SK-N-SH treated with all-trans-retinoic acid at 6 μM for 48 hours (cell line): Measurements from ENCODE around the gene BTLA.

Experiments
- ATAC-seq: fragments of 200-7000 bp; cut with Tn5 transposase; 3 replicates; pipeline ENCODE4 v1.9.1; 2020; ENCODE audit warnings: mild to moderate bottlenecking, moderate library complexity
- ARNTL ChIP-seq: fragments of 450-650 bp; formaldehyde crosslinking; IDR thresholded peaks from 2 replicates; pipeline ENCODE4 v1.5.0; 2020; ENCODE audit warnings: low read depth, mild to moderate bottlenecking, moderate library complexity, borderline replicate concordance
- BACH2 ChIP-seq: fragments of 250-450 bp; sonication (Bioruptor Pico); IDR thresholded peaks from 2 replicates; pipeline ENCODE4 v1.9.0; 2021; ENCODE audit warnings: mild to moderate bottlenecking, borderline replicate concordance
- CSDC2 ChIP-seq: fragments of 250-450 bp; sonication (Bioruptor Pico); IDR thresholded peaks from 2 replicates; pipeline ENCODE4 v1.5.0; 2020; ENCODE audit warnings: mild to moderate bottlenecking, moderate library complexity
- ESRRG ChIP-seq: fragments of 250-450 bp; sonication (Bioruptor Pico); IDR thresholded peaks from 2 replicates; pipeline ENCODE4 v1.6.1; 2021; ENCODE audit warnings: mild to moderate bottlenecking
- GLIS3 ChIP-seq: fragments of 250-450 bp; sonication (Bioruptor Pico); IDR thresholded peaks from 2 replicates; pipeline ENCODE4 v1.5.0; 2020; ENCODE audit warnings: mild to moderate bottlenecking, moderate library complexity
- ISL1 ChIP-seq: fragments of 250-450 bp; sonication (Bioruptor Pico); IDR thresholded peaks from 2 replicates; pipeline ENCODE4 v2.1.2; 2022; ENCODE audit warnings: mild to moderate bottlenecking, moderate library complexity
- OSR1 ChIP-seq: fragments of 250-450 bp; sonication (Bioruptor Pico); IDR thresholded peaks from 2 replicates; pipeline ENCODE4 v1.8.0; 2022; ENCODE audit warnings: moderate library complexity, mild to moderate bottlenecking, inconsistent platforms
- PATZ1 ChIP-seq: fragments of 250-450 bp; sonication (Bioruptor Pico); IDR thresholded peaks from 2 replicates; pipeline ENCODE4 v1.8.0; 2020; ENCODE audit warnings: mild to moderate bottlenecking, moderate library complexity, borderline replicate concordance
- PPARA ChIP-seq: fragments of 250-450 bp; sonication (Bioruptor Pico); IDR thresholded peaks from 2 replicates; pipeline ENCODE4 v1.5.0; 2020; ENCODE audit warnings: mild to moderate bottlenecking, borderline replicate concordance
- RARB ChIP-seq: fragments of 250-450 bp; sonication (Bioruptor Pico); IDR thresholded peaks from 2 replicates; pipeline ENCODE4 v1.8.0; 2021; ENCODE audit warnings: mild to moderate bottlenecking, moderate library complexity
- TCF4 ChIP-seq: fragments of 250-450 bp; sonication (Bioruptor Pico); IDR thresholded peaks from 2 replicates; pipeline ENCODE4 v1.8.0; 2021; ENCODE audit warnings: mild to moderate bottlenecking, moderate library complexity, borderline replicate concordance
- TOX ChIP-seq: fragments of 250-450 bp; sonication (Bioruptor Pico); IDR thresholded peaks from 2 replicates; pipeline ENCODE4 v1.8.0; 2021; ENCODE audit warnings: mild to moderate bottlenecking, moderate library complexity, borderline replicate concordance
- TSHZ2 ChIP-seq: fragments of 250-450 bp; sonication (Bioruptor Pico); IDR thresholded peaks from 2 replicates; pipeline ENCODE4 v1.5.0; 2020; ENCODE audit warnings: mild to moderate bottlenecking, moderate library complexity
- ZC3H10 ChIP-seq: fragments of 250-450 bp; sonication (Bioruptor Pico); IDR thresholded peaks from 2 replicates; pipeline ENCODE4 v1.5.1; 2021; ENCODE audit warnings: mild to moderate bottlenecking, moderate library complexity
- ZFP3 ChIP-seq: fragments of 250-450 bp; sonication (Bioruptor Pico); IDR thresholded peaks from 2 replicates; pipeline ENCODE4 v1.5.0; 2020; ENCODE audit warnings: mild to moderate bottlenecking, moderate library complexity
- ZFP30 ChIP-seq: fragments of 450-650 bp; formaldehyde crosslinking; IDR thresholded peaks from 2 replicates; pipeline ENCODE4 v1.5.0; 2022; ENCODE audit warnings: mild to moderate bottlenecking, moderate library complexity
- ZNF565 ChIP-seq: fragments of 450-650 bp; formaldehyde crosslinking; conservative IDR thresholded peaks from 2 replicates; pipeline ENCODE4 v1.5.0; 2020; ENCODE audit warnings: low read depth, mild to moderate bottlenecking, moderate library complexity
- ZNF8 ChIP-seq: fragments of 450-650 bp; formaldehyde crosslinking; IDR thresholded peaks from 2 replicates; pipeline ENCODE4 v1.5.0; 2020; ENCODE audit warnings: mild to moderate bottlenecking, moderate library complexity
- TF ChIP-seq, protein P1 (sequence below): fragments of 250-450 bp; sonication (Bioruptor Pico); IDR thresholded peaks from 2 replicates; pipeline ENCODE4 v1.8.0; 2021; ENCODE audit warnings: low read depth, mild to moderate bottlenecking, moderate library complexity, borderline replicate concordance
- TF ChIP-seq, protein P2 (sequence below): fragments of 250-450 bp; sonication (Bioruptor Pico); IDR thresholded peaks from 2 replicates; pipeline ENCODE4 v1.5.1; 2020; ENCODE audit warnings: low read depth, mild to moderate bottlenecking, moderate library complexity

The BTLA gene, protein sequence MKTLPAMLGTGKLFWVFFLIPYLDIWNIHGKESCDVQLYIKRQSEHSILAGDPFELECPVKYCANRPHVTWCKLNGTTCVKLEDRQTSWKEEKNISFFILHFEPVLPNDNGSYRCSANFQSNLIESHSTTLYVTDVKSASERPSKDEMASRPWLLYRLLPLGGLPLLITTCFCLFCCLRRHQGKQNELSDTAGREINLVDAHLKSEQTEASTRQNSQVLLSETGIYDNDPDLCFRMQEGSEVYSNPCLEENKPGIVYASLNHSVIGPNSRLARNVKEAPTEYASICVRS

DNA sequence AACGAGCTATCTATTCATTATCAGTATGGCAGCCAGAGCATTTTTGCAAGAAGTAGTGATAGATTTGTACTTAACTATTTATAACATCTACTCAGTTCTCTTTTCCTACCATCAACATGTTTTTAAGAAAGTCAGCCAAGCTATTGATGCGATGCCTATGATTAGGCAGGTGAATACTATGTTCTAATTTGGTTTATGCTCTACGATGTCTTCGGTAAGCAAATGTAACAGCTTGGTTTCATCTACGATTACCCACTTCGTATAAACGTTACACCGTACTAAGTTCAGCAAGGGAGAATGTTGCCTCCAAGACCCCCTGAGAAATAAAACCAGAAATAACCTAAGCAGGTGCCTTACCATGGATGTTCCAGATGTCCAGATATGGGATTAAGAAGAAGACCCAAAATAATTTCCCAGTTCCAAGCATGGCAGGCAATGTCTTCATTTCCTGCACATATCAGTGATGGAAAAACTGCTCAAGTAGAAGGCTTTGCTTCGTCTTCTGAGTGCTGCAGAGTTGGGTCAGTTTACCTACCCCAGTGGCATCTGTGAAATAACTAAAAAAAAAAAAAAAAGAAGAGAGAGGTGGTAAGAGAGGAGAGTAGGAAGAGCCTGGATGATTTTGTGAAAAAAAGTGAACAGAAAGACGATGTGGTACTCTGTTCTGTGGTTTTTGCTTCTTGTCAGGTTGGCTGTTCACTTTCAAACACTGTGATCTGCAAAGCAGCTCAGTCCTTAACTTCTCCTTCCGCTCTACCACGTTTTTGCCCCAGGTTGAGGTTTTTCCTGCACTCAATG is at the start of gene BTLA:
BTLA (minus strand) TSS at position 559 of the 798 bp plus-strand sequence; CDS start at position 445, 114 bp downstream.
- ATAC-seq = no peak
- TF ChIP-seq ESRRG (CRISPR knock-in tag) (no peak), ZC3H10 (CRISPR knock-in tag) (no peak), PATZ1 (no peak), GLIS3 (CRISPR knock-in tag) (no peak), ZFP3 (no peak), RARB (CRISPR knock-in tag) (no peak), CSDC2 (CRISPR knock-in tag) (no peak), ISL1 (no peak), TSHZ2 (CRISPR knock-in tag) (no peak), PPARA (CRISPR knock-in tag) (no peak), BACH2 (CRISPR knock-in tag) (no peak), OSR1 (CRISPR knock-in tag) (no peak), ARNTL (CRISPR knock-in tag) (no peak), ZFP30 (CRISPR knock-in tag) (no peak)
- TF ChIP-seq, protein P1, sequence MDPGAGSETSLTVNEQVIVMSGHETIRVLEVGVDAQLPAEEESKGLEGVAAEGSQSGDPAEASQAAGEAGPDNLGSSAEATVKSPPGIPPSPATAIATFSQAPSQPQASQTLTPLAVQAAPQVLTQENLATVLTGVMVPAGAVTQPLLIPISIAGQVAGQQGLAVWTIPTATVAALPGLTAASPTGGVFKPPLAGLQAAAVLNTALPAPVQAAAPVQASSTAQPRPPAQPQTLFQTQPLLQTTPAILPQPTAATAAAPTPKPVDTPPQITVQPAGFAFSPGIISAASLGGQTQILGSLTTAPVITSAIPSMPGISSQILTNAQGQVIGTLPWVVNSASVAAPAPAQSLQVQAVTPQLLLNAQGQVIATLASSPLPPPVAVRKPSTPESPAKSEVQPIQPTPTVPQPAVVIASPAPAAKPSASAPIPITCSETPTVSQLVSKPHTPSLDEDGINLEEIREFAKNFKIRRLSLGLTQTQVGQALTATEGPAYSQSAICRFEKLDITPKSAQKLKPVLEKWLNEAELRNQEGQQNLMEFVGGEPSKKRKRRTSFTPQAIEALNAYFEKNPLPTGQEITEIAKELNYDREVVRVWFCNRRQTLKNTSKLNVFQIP (CRISPR knock-in tag) = no peak
- TF ChIP-seq, all 23 proteins: peak for 0

DNA sequence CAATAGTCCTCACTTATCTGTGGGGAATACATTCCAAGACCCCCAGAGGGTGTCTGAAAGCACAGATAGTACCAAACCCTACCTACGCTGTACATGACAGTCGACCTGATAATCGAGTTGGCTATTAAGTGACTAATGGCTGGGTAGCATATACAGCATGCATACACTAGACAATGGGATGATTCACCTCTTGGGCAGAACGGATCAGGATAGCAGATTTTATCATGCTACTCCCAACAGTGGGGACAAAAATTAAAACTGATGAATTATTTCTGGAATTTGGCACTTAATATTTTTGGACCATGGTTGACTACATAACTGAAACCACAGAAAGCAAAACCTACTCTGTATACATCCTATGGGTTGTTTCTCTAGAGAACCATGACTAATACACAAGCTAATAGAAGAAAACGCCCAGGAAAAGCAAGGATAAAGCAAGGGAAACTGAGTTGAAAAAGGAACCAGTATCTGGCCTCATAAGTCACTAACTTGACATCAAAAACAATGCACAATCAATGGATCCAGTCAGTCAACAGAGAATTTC is 47.0 kb upstream of the BTLA start:
- TF ChIP-seq TOX (CRISPR knock-in tag) (no peak), OSR1 (CRISPR knock-in tag) (no peak), ZNF8 (CRISPR knock-in tag) (no peak), ZFP3 (no peak), ZNF565 (CRISPR knock-in tag) (no peak), ISL1 (0 out of 2 replicates have a peak, but pooled peaks have one; percentile 17), TCF4 (CRISPR knock-in tag) (no peak)
- TF ChIP-seq, protein P2, sequence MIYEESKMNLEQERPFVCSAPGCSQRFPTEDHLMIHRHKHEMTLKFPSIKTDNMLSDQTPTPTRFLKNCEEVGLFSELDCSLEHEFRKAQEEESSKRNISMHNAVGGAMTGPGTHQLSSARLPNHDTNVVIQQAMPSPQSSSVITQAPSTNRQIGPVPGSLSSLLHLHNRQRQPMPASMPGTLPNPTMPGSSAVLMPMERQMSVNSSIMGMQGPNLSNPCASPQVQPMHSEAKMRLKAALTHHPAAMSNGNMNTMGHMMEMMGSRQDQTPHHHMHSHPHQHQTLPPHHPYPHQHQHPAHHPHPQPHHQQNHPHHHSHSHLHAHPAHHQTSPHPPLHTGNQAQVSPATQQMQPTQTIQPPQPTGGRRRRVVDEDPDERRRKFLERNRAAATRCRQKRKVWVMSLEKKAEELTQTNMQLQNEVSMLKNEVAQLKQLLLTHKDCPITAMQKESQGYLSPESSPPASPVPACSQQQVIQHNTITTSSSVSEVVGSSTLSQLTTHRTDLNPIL (CRISPR knock-in tag) = no peak
- TF ChIP-seq, all 23 proteins: peak for 1
- ATAC-seq = peak; percentile 75; the same call in 2 of the 3 replicates
